ENCODE data around the gene ACVR1B.
A peak's percentile ranks its signal among the peaks of the same experiment; 100 is the strongest.

Gene ACVR1B

GRCh38 chr12:52033446-52034140 is 82.1 kb downstream of the ACVR1B start:
- Histone ChIP-seq H3K9ac (ENCODE audit: low read length) (peak overlapping the region; percentile 57), H3K4me1 (ENCODE audit: control insufficient read depth, insufficient read depth, low read length) (peaks cover 19% of the 10 kb centered on the region), H3K27me3 (ENCODE audit: control insufficient read depth, insufficient read depth, low read length) (no peaks in the 10 kb centered on the region)

GRCh38 chr12:52035190-52035589 is 83.7 kb downstream of the ACVR1B start:
- peaks cover 20% of the 10 kb centered on the region for H3K4me1 ChIP-seq (ENCODE audit: control insufficient read depth, insufficient read depth, low read length)
- no peaks in the 10 kb centered on the region for H3K27me3 ChIP-seq (ENCODE audit: control insufficient read depth, insufficient read depth, low read length)

More at GRCh38 chr12:52033446-52034140, 82.1 kb downstream of the ACVR1B start:
- Histone ChIP-seq H3K27ac (ENCODE audit: low read depth, low read length) (peak overlapping the region; percentile 88), H3K36me3 (ENCODE audit: control insufficient read depth, insufficient read depth, low read length) (no peaks in the 10 kb centered on the region), H3K4me3 (ENCODE audit: low read length) (peak overlapping the region; percentile 25)

GRCh38 chr12:52035926-52036325 is 84.4 kb downstream of the ACVR1B start:
- Histone ChIP-seq H3K36me3 (ENCODE audit: control insufficient read depth, insufficient read depth, low read length) (no peaks in the 10 kb centered on the region), H3K4me1 (ENCODE audit: control insufficient read depth, insufficient read depth, low read length) (peaks cover 20% of the 10 kb centered on the region), H3K27me3 (ENCODE audit: control insufficient read depth, insufficient read depth, low read length) (no peaks in the 10 kb centered on the region), H3K9ac (ENCODE audit: low read length) (no peak overlapping the region), H3K4me3 (ENCODE audit: low read length) (no peak overlapping the region), H3K27ac (ENCODE audit: low read depth, low read length) (peak overlapping the region; percentile 81)

More at GRCh38 chr12:52035190-52035589, 83.7 kb downstream of the ACVR1B start:
- no peak overlapping the region for H3K4me3 ChIP-seq (ENCODE audit: low read length)
- no peak overlapping the region for H3K27ac ChIP-seq (ENCODE audit: low read depth, low read length)
- H3K36me3 ChIP-seq (ENCODE audit: control insufficient read depth, insufficient read depth, low read length) = no peaks in the 10 kb centered on the region
- H3K9ac ChIP-seq (ENCODE audit: low read length) = no peak overlapping the region

GRCh38 chr12:52036587-52037171 is 85.2 kb downstream of the ACVR1B start:
- Histone ChIP-seq H3K4me1 (ENCODE audit: control insufficient read depth, insufficient read depth, low read length) (peaks cover 20% of the 10 kb centered on the region), H3K27me3 (ENCODE audit: control insufficient read depth, insufficient read depth, low read length) (no peaks in the 10 kb centered on the region), H3K36me3 (ENCODE audit: control insufficient read depth, insufficient read depth, low read length) (no peaks in the 10 kb centered on the region), H3K4me3 (ENCODE audit: low read length) (peak overlapping the region; percentile 61), H3K27ac (ENCODE audit: low read depth, low read length) (peak overlapping the region; percentile 81), H3K9ac (ENCODE audit: low read length) (no peak overlapping the region)

- Histone ChIP-seq H3K36me3 (ENCODE audit: control insufficient read depth, insufficient read depth, low read length) (no peaks in the 10 kb centered on the region), H3K27ac (ENCODE audit: low read depth, low read length) (peak overlapping the region; percentile 77), H3K27me3 (ENCODE audit: control insufficient read depth, insufficient read depth, low read length) (no peaks in the 10 kb centered on the region), H3K4me1 (ENCODE audit: control insufficient read depth, insufficient read depth, low read length) (peaks cover 15% of the 10 kb centered on the region), H3K4me3 (ENCODE audit: low read length) (peak overlapping the region; percentile 70), H3K9ac (ENCODE audit: low read length) (peak overlapping the region; percentile 53)
Measured at GRCh38 chr12:52037248-52037861, 85.9 kb downstream of the ACVR1B start.

- H3K27me3 ChIP-seq (ENCODE audit: control insufficient read depth, insufficient read depth, low read length) = no peaks in the 10 kb centered on the region
- peak overlapping the region; percentile 17 for H3K4me3 ChIP-seq (ENCODE audit: low read length)
- no peak overlapping the region for H3K9ac ChIP-seq (ENCODE audit: low read length)
- H3K36me3 ChIP-seq (ENCODE audit: control insufficient read depth, insufficient read depth, low read length) = no peaks in the 10 kb centered on the region
- peaks cover 15% of the 10 kb centered on the region for H3K4me1 ChIP-seq (ENCODE audit: control insufficient read depth, insufficient read depth, low read length)
- H3K27ac ChIP-seq (ENCODE audit: low read depth, low read length) = peak overlapping the region; percentile 59
Measured at GRCh38 chr12:52038447-52038846, 86.9 kb downstream of the ACVR1B start.

- no peaks in the 10 kb centered on the region for H3K36me3 ChIP-seq (ENCODE audit: control insufficient read depth, insufficient read depth, low read length)
- H3K4me3 ChIP-seq (ENCODE audit: low read length) = no peak overlapping the region
- H3K27ac ChIP-seq (ENCODE audit: low read depth, low read length) = no peak overlapping the region
- no peaks in the 10 kb centered on the region for H3K27me3 ChIP-seq (ENCODE audit: control insufficient read depth, insufficient read depth, low read length)
- no peak overlapping the region for H3K9ac ChIP-seq (ENCODE audit: low read length)
- peaks cover 32% of the 10 kb centered on the region for H3K4me1 ChIP-seq (ENCODE audit: control insufficient read depth, insufficient read depth, low read length)
Measured at GRCh38 chr12:52041035-52041434, 89.5 kb downstream of the ACVR1B start.

GRCh38 chr12:52041695-52042123 is 90.2 kb downstream of the ACVR1B start:
- Histone ChIP-seq H3K4me1 (ENCODE audit: control insufficient read depth, insufficient read depth, low read length) (peaks cover 30% of the 10 kb centered on the region), H3K9ac (ENCODE audit: low read length) (no peak overlapping the region), H3K27ac (ENCODE audit: low read depth, low read length) (no peak overlapping the region), H3K4me3 (ENCODE audit: low read length) (no peak overlapping the region), H3K36me3 (ENCODE audit: control insufficient read depth, insufficient read depth, low read length) (no peaks in the 10 kb centered on the region), H3K27me3 (ENCODE audit: control insufficient read depth, insufficient read depth, low read length) (no peaks in the 10 kb centered on the region)

- peaks cover 30% of the 10 kb centered on the region for H3K4me1 ChIP-seq (ENCODE audit: control insufficient read depth, insufficient read depth, low read length)
- no peaks in the 10 kb centered on the region for H3K36me3 ChIP-seq (ENCODE audit: control insufficient read depth, insufficient read depth, low read length)
- no peak overlapping the region for H3K4me3 ChIP-seq (ENCODE audit: low read length)
- peak overlapping the region; percentile 72 for H3K27ac ChIP-seq (ENCODE audit: low read depth, low read length)
- no peak overlapping the region for H3K9ac ChIP-seq (ENCODE audit: low read length)
- no peaks in the 10 kb centered on the region for H3K27me3 ChIP-seq (ENCODE audit: control insufficient read depth, insufficient read depth, low read length)
Measured at GRCh38 chr12:52042706-52043385, 91.3 kb downstream of the ACVR1B start.

GRCh38 chr12:52043386-52044212 is 92.1 kb downstream of the ACVR1B start:
- no peak overlapping the region for H3K4me3 ChIP-seq (ENCODE audit: low read length)
- H3K9ac ChIP-seq (ENCODE audit: low read length) = peak overlapping the region; percentile 24
- H3K27me3 ChIP-seq (ENCODE audit: control insufficient read depth, insufficient read depth, low read length) = no peaks in the 10 kb centered on the region
- no peaks in the 10 kb centered on the region for H3K36me3 ChIP-seq (ENCODE audit: control insufficient read depth, insufficient read depth, low read length)
- peak overlapping the region; percentile 72 for H3K27ac ChIP-seq (ENCODE audit: low read depth, low read length)
- peaks cover 26% of the 10 kb centered on the region for H3K4me1 ChIP-seq (ENCODE audit: control insufficient read depth, insufficient read depth, low read length)

- H3K36me3 ChIP-seq (ENCODE audit: control insufficient read depth, insufficient read depth, low read length) = no peaks in the 10 kb centered on the region
- H3K27me3 ChIP-seq (ENCODE audit: control insufficient read depth, insufficient read depth, low read length) = no peaks in the 10 kb centered on the region
- H3K27ac ChIP-seq (ENCODE audit: low read depth, low read length) = peak overlapping the region; percentile 72
- peaks cover 25% of the 10 kb centered on the region for H3K4me1 ChIP-seq (ENCODE audit: control insufficient read depth, insufficient read depth, low read length)
- no peak overlapping the region for H3K4me3 ChIP-seq (ENCODE audit: low read length)
- H3K9ac ChIP-seq (ENCODE audit: low read length) = no peak overlapping the region
Measured at GRCh38 chr12:52044292-52044983, 92.9 kb downstream of the ACVR1B start.
